Right lobe of liver (tissue), 6 donors: Measurements from ENCODE around the gene STAT1. TPM values are rescaled to one million over a fixed set of nuclear protein-coding genes. Genes with fewer than 3 reads are reported as not detected.

Source experiments
- ATAC-seq, 4 donors: fragments of 200-7000 bp; cut with Tn5 transposase; one replicate each; pipeline ENCODE4 v1.9.1; 2020; ENCODE audit warnings: mild to moderate bottlenecking in 4 of 4, moderate library complexity in 4 of 4
- DNase-seq, 3 donors: peaks; one replicate each; pipeline ENCODE4 v3.0.0-alpha.2; 2020
- H3K27ac ChIP-seq, 3 donors: fragments of 200-600 bp; one replicate each; pipeline ENCODE4 v1.8.0; 2022
- H3K27me3 ChIP-seq, 2 donors: fragments of 200-600 bp; one replicate each; pipeline ENCODE4 v1.8.0; 2022
- H3K36me3 ChIP-seq, 4 donors: fragments of 200-600 bp; sonication (generic) in 1 of 4; one replicate each; pipeline versions ENCODE4 v1.5.1 to v1.8.0; 2017 to 2022; ENCODE audit warnings: control low read depth in 1 of 4
- H3K4me1 ChIP-seq, 4 donors: fragments of 200-600 bp; sonication (generic) in 1 of 4; one replicate each; pipeline versions ENCODE4 v1.5.1 to v1.8.0; 2017 to 2022; ENCODE audit warnings: control low read depth in 1 of 4
- H3K4me3 ChIP-seq, 3 donors: fragments of 200-600 bp; one replicate each; pipeline ENCODE4 v1.8.0; 2022
- H3K9me3 ChIP-seq, 4 donors: fragments of 200-600 bp; sonication (generic) in 1 of 4; one replicate each; pipeline versions ENCODE4 v1.5.1 to v1.8.0; 2017 to 2022; ENCODE audit warnings: control low read depth in 1 of 4
- CTCF ChIP-seq, 4 donors: fragments of 200-600 bp in 3 of 4; fragments of 450-650 bp in 1 of 4; IDR thresholded peaks; one replicate each; pipeline versions ENCODE4 v1.5.1 to v1.8.0; 2016 to 2022; ENCODE audit warnings: antibody characterized with exemption in 4 of 4, mild to moderate bottlenecking in 2 of 4
- POLR2A ChIP-seq: fragments of 450-650 bp; IDR thresholded peaks from one replicate; pipeline ENCODE4 v1.6.1; 2017; ENCODE audit warnings: antibody characterized with exemption, mild to moderate bottlenecking
- WGBS: methylation state at CpG from one replicate; pipeline ENCODE4 v1.1.6; 2018; ENCODE audit warnings: low coverage, low lambda C conversion rate; ENCODE audit not compliant: insufficient coverage; ENCODE audit errors: missing lambda C conversion rate; 5-methylcytosine and 5-hydroxymethylcytosine counted together
- intact Hi-C, 2 donors: fragments of 100-400 bp; cut with DNase I; formaldehyde crosslinking; loops; one replicate each; pipeline versions ENCODE4 v1.11.2 to v1.14.1; 2022
- total RNA-seq, 6 experiments: library from RNA; depleted of rRNA in 2 of 6; stranded (reverse); fragments of >200 nt in 2 of 6; fragmentation: NEBNext Ultra II Directional in 3 of 6; extraction: Animal tissue kit (Norgen Biotek cat#: 25700) in 3 of 6; gene quantifications; one replicate each; pipeline versions ENCODE4 v1.1.0 to v1.2.4, GENCODE V29; 2016 to 2023
- donor health status: DM: no; HTN: yes; CAD: no.
- donor health status: DM: no; HTN: no; CAD: no.
- donor health status: DM: no; HTN: no; CAD: no.
- donor health status: DM: no; HTN: yes; CAD: no.
- donor health status: DM: no; HTN: yes; CAD: no.

Gene STAT1
- total RNA-seq, 6 experiments from 2014 or later, result 28.9 to 72.3 (median 48.5) TPM

- WGBS, result 35% methylated on average over 1 of the region's 1 CpG
- TF ChIP-seq POLR2A (no peak), CTCF (IDR thresholded peaks at IDR 0.05) (no peak)
- Histone ChIP-seq H3K27ac (no peak overlapping the region), H3K4me1 (peaks cover 0 to 5% (median 0%) of the 10 kb centered on the region in 4 donors), H3K36me3 (no peaks in the 10 kb centered on the region), H3K4me3 (no peak overlapping the region), H3K9me3 (no peaks in the 10 kb centered on the region), H3K27me3 (no peaks in the 10 kb centered on the region)
- intact Hi-C loops, result no loop called here
- no peak for DNase-seq
- ATAC-seq, result no peak
Measured at GRCh38 chr2:191025135-191025534, 11.2 kb upstream of the STAT1 start.

- H3K9me3 ChIP-seq, result no peaks in the 10 kb centered on the region
- TF ChIP-seq CTCF (IDR thresholded peaks at IDR 0.05), result no peak
- no peak for TF ChIP-seq POLR2A
- no peak for ATAC-seq
- no peak overlapping the region for H3K4me3 ChIP-seq
- WGBS, result 84% methylated on average over 7 of the region's 7 CpGs
- H3K4me1 ChIP-seq, result peaks cover 0 to 5% (median 0%) of the 10 kb centered on the region in 4 donors
- H3K36me3 ChIP-seq, result no peaks in the 10 kb centered on the region
- no peak overlapping the region for H3K27ac ChIP-seq
- H3K27me3 ChIP-seq, result no peaks in the 10 kb centered on the region
- intact Hi-C loops, result no loop called here
- no peak for DNase-seq
Measured at GRCh38 chr2:191023235-191023679, 9.3 kb upstream of the STAT1 start.

DNA sequence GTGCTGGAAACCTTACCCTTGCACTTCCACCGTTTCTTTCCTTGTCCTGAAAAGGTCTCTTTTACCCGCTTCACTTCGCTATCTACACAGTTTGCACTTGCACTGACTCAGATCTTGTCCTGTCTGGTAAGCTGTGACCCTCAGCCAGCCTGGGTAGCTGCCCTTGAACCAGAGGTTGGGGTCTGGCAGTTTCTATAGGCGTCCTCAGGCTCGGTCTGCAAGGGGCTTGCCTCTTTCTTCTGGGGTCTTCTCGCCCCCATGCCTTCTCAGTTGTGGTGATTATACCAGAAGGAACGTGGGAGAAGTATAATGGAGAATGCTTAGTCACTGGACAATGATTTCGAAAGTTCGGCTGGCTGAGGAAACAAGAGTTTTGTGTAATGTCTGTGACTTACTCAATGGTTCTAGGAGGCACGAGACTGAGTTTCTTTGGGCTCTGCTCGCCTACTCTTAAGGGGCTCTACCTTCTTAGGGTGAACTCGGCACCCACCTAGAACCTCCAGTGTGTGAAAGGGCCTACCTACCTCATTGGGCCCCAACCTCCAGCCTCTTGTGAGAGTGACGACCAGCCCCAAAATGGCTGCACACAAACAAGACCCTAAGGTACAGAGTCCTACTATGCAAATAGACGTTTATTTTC, 6.9 kb upstream of the STAT1 start:
- H3K4me1 ChIP-seq, result peaks cover 0 to 5% (median 0%) of the 10 kb centered on the region in 4 donors
- WGBS, result 5% methylated on average over 14 of the region's 14 CpGs
- no peaks in the 10 kb centered on the region for H3K36me3 ChIP-seq
- H3K4me3 ChIP-seq, result peak overlapping the region; percentile 68 to 90 (median 88)
- intact Hi-C loops, result no loop called here
- H3K27ac ChIP-seq, result peak overlapping the region; percentile 94 to 97 (median 97)
- ATAC-seq (peak; percentile 38 to 59 (median 52)), DNase-seq (peak in 1 of 3 donors; percentile 52)
- no peaks in the 10 kb centered on the region for H3K27me3 ChIP-seq
- H3K9me3 ChIP-seq, result no peaks in the 10 kb centered on the region
- TF ChIP-seq CTCF (IDR thresholded peaks at IDR 0.05) (no peak), POLR2A (no peak)

GRCh38 chr2:191020221-191020741, 6.3 kb upstream of the STAT1 start:
- ATAC-seq (peak; percentile 94 to 97 (median 96)), DNase-seq (peak; percentile 94 to 96 (median 94))
- Histone ChIP-seq H3K4me3 (peak overlapping the region; percentile 68 to 90 (median 88)), H3K27me3 (no peaks in the 10 kb centered on the region), H3K36me3 (no peaks in the 10 kb centered on the region), H3K27ac (peak overlapping the region; percentile 94 to 97 (median 97)), H3K9me3 (no peaks in the 10 kb centered on the region), H3K4me1 (peaks cover 0 to 5% (median 0%) of the 10 kb centered on the region in 4 donors)
- 0% methylated on average over 2 of the region's 59 CpGs for WGBS
- intact Hi-C loops, result no loop called here
- TF ChIP-seq CTCF (IDR thresholded peaks at IDR 0.05) (peak in 1 of 4 donors; percentile 31), POLR2A (peak; percentile 97)
